Spinal cord (tissue), 10 donors: ENCODE results near the gene GPR17. TPM values are rescaled to one million over a fixed set of nuclear protein-coding genes. Genes with fewer than 3 reads are reported as not detected.

Experiments
- DNase-seq, 6 donors: peaks; one replicate each; pipeline versions ENCODE4 v3.0.0 to v3.0.0-alpha.2; 2013 to 2015; ENCODE audit warnings: low spot score in 6 of 6, low read depth in 4 of 6
- H3K27ac ChIP-seq: one replicate; pipeline ENCODE4 v1.5.1; 2013; ENCODE audit warnings: low read depth, low read length, control low read depth
- H3K27me3 ChIP-seq: one replicate; pipeline ENCODE4 v1.6.1; 2013; ENCODE audit warnings: low read length; ENCODE audit not compliant: control insufficient read depth, insufficient read depth
- H3K36me3 ChIP-seq: one replicate; pipeline ENCODE4 v1.6.1; 2013; ENCODE audit warnings: low read length; ENCODE audit not compliant: control insufficient read depth, insufficient read depth
- H3K4me1 ChIP-seq: one replicate; pipeline ENCODE4 v1.6.1; 2013; ENCODE audit warnings: low read length; ENCODE audit not compliant: control insufficient read depth, insufficient read depth
- H3K4me3 ChIP-seq: one replicate; pipeline ENCODE4 v1.5.1; 2013; ENCODE audit warnings: low read depth, low read length, control low read depth
- H3K9me3 ChIP-seq: one replicate; pipeline ENCODE4 v1.6.1; 2013; ENCODE audit warnings: low read length; ENCODE audit not compliant: control insufficient read depth, insufficient read depth
- WGBS: methylation state at CpG from one replicate; pipeline ENCODE4 v1.1.5; 2013; ENCODE audit warnings: missing lambda C conversion rate; ENCODE audit not compliant: insufficient coverage; 5-methylcytosine and 5-hydroxymethylcytosine counted together
- polyA plus RNA-seq, 2 donors: library from polyadenylated mRNA; unstranded; fragments of 120-200 nt; gene quantifications; one replicate each; pipeline ENCODE4 v1.2.1, GENCODE V29; 2013; ENCODE audit not compliant: insufficient read length in 2 of 2
- total RNA-seq, 2 donors: library from RNA; depleted of rRNA in 1 of 2; stranded (reverse); fragments of 120-200 nt in 1 of 2; fragments of >200 nt in 1 of 2; gene quantifications; one replicate each; pipeline versions ENCODE4 v1.2.3 to v1.2.4, GENCODE V29; 2013 to 2014
- donor health status: healthy.

The GPR17 gene
- total and polyA plus RNA-seq, 4 donors: 36.6 to 376 (median 148) TPM

DNA sequence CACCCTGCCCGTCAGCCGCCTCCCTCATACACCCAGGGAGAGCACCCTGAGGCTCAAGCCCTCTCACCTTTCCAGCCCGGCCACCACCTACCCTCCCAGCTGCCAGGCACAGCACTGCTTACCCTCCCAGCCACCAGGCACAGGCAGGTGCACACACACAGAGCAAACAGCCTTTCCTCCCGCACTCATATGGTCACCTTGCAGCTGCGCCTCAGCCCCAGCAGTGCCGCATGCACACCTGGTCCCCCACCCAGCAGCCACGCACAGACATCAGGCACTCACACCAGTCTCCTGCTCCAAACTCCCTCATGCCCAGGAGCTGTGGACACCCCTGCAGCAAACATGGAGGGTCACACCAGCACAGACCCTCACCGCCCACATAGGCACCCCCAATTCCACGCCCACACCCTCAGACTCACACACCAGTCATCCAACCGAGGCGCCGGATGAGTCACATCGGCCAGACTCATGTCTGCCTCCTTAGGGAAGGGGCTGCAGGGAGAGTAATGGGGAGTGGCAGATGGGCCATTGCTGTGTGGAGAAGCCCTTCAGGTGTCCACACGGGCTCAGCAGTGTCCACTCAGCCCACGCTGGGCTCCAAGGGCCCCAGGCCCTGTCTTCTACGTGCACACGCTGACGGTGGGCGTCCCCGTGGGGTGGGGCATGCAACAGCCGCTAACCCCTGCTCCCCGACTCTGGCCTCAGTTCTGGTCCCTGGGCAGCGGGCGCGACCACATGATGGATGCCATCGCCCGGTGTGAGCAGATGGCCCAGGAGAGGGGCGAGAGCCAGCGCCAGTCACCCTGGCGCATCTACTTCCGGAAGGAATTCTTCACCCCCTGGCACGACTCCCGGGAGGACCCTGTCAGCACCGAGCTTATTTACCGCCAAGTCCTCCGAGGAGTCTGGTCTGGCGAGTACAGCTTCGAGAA is 22.3 kb upstream of the GPR17 start:
- no peaks in the 10 kb centered on the region for H3K27me3 ChIP-seq
- DNase-seq: no peak
- no peaks in the 10 kb centered on the region for H3K9me3 ChIP-seq
- H3K4me3 ChIP-seq: no peak overlapping the region
- no peak overlapping the region for H3K27ac ChIP-seq
- H3K4me1 ChIP-seq: no peaks in the 10 kb centered on the region
- H3K36me3 ChIP-seq: peaks cover 16% of the 10 kb centered on the region
- 91% methylated on average over 31 of the region's 38 CpGs for WGBS

GRCh38 chr2:127624320-127624755 is 21.6 kb upstream of the GPR17 start:
- 96% methylated on average over 4 of the region's 5 CpGs for whole genome bisulfite sequencing
- no peaks in the 10 kb centered on the region for H3K9me3 ChIP-seq
- no peak overlapping the region for H3K27ac ChIP-seq
- no peaks in the 10 kb centered on the region for H3K27me3 ChIP-seq
- H3K4me1 ChIP-seq: no peaks in the 10 kb centered on the region
- H3K36me3 ChIP-seq: peaks cover 16% of the 10 kb centered on the region
- DNase-seq: no peak
- no peak overlapping the region for H3K4me3 ChIP-seq

DNA sequence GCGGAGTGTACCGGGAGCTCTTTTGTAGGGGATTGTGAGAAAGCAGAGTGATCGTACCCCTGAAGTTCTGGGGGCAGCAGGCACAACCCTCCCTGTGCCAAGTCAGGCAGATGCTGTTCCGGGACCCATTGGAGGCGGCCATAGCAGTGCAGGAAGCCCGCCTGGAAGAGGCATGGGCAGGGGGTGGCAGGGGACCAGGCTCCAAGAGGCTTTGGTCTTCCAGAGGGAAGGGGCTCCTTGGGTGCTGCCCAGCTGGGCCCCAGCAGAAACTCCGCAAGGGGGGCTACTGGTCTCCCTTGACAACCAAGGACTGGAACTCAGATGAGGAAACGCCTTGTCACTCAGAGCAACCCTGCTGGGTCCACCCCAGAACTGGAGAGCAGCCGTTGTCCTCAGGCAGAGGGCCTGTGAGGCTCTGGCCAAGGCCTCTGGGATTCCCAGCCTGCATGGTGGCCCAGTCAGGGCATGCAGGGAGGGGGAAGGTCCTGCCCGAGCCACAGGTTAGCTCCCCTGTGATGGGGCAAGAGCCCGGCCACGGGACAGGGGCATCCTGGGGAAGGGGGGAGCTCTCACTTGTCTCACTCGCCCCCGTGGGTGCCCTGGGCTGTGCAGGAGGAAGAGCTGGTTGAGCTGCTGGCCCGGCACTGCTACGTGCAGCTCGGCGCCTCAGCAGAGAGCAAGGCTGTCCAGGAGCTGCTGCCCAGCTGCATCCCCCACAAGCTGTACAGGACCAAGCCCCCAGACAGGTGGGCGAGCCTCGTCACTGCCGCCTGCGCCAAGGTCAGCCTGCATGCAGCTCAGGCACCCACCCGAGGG is 21.0 kb upstream of the GPR17 start:
- no peaks in the 10 kb centered on the region for H3K9me3 ChIP-seq
- H3K36me3 ChIP-seq: peaks cover 15% of the 10 kb centered on the region
- no peak overlapping the region for H3K27ac ChIP-seq
- no peaks in the 10 kb centered on the region for H3K4me1 ChIP-seq
- H3K27me3 ChIP-seq: no peaks in the 10 kb centered on the region
- 81% methylated on average over 18 of the region's 23 CpGs for WGBS
- no peak for DNase-seq
- no peak overlapping the region for H3K4me3 ChIP-seq

GRCh38 chr2:127625572-127625951 is 20.4 kb upstream of the GPR17 start:
- H3K27me3 ChIP-seq: no peaks in the 10 kb centered on the region
- no peak overlapping the region for H3K27ac ChIP-seq
- no peak for DNase-seq
- H3K9me3 ChIP-seq: no peaks in the 10 kb centered on the region
- 96% methylated on average over 2 of the region's 2 CpGs for WGBS
- no peaks in the 10 kb centered on the region for H3K4me1 ChIP-seq
- H3K36me3 ChIP-seq: peaks cover 13% of the 10 kb centered on the region
- no peak overlapping the region for H3K4me3 ChIP-seq

GRCh38 chr2:127626175-127626574 is 19.8 kb upstream of the GPR17 start:
- no peak for DNase-seq
- 62% methylated on average over 10 of the region's 12 CpGs for WGBS
- H3K36me3 ChIP-seq: peaks cover 13% of the 10 kb centered on the region
- no peak overlapping the region for H3K27ac ChIP-seq
- H3K9me3 ChIP-seq: no peaks in the 10 kb centered on the region
- no peak overlapping the region for H3K4me3 ChIP-seq
- H3K27me3 ChIP-seq: no peaks in the 10 kb centered on the region
- no peaks in the 10 kb centered on the region for H3K4me1 ChIP-seq

DNA sequence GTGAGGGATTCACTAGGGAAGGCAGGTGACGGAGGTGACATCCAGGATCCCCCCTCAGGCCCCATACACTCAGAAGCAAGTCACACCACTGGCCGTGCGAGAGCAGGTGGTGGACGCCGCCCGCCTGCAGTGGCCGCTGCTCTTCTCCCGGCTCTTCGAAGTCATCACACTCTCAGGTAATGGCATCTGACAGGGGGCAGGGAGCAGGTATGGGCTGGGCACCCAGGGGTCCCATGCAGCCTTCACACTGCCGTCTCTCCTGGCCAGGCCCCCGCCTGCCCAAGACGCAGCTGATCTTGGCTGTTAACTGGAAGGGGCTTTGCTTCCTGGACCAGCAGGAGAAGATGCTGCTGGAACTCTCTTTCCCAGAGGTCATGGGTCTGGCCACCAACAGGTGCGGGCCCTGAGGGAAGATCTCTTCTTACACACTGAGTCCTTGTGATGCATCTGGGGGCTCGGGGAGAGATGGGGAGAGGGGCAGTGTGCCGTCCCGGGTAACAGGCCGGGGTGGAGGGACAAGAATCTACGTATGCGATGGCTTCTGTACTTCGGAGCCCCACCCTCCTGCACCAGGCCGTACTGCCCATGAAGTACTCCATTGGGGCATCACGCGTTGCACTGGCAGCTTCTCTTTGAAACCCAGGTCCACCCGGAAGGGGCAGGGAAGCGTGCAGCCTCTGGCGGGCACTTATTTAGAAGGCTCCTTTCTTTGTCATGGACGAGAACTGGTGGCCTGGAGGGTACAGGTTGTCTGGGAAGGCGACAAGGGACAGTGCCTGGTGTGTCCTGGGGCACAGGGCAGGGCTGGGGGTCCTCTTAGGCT is 18.8 kb upstream of the GPR17 start:
- Histone ChIP-seq H3K36me3 (peaks cover 17% of the 10 kb centered on the region), H3K4me1 (no peaks in the 10 kb centered on the region), H3K27ac (no peak overlapping the region), H3K9me3 (no peaks in the 10 kb centered on the region), H3K27me3 (no peaks in the 10 kb centered on the region), H3K4me3 (no peak overlapping the region)
- DNase-seq: no peak
- WGBS: 90% methylated on average over 27 of the region's 28 CpGs

GRCh38 chr2:127627740-127628571 is 18.0 kb upstream of the GPR17 start:
- Histone ChIP-seq H3K27me3 (no peaks in the 10 kb centered on the region), H3K4me3 (no peak overlapping the region), H3K9me3 (no peaks in the 10 kb centered on the region), H3K27ac (no peak overlapping the region), H3K4me1 (peaks cover 2% of the 10 kb centered on the region), H3K36me3 (peaks cover 20% of the 10 kb centered on the region)
- 91% methylated on average over 16 of the region's 18 CpGs for WGBS
- no peak for DNase-seq

DNA sequence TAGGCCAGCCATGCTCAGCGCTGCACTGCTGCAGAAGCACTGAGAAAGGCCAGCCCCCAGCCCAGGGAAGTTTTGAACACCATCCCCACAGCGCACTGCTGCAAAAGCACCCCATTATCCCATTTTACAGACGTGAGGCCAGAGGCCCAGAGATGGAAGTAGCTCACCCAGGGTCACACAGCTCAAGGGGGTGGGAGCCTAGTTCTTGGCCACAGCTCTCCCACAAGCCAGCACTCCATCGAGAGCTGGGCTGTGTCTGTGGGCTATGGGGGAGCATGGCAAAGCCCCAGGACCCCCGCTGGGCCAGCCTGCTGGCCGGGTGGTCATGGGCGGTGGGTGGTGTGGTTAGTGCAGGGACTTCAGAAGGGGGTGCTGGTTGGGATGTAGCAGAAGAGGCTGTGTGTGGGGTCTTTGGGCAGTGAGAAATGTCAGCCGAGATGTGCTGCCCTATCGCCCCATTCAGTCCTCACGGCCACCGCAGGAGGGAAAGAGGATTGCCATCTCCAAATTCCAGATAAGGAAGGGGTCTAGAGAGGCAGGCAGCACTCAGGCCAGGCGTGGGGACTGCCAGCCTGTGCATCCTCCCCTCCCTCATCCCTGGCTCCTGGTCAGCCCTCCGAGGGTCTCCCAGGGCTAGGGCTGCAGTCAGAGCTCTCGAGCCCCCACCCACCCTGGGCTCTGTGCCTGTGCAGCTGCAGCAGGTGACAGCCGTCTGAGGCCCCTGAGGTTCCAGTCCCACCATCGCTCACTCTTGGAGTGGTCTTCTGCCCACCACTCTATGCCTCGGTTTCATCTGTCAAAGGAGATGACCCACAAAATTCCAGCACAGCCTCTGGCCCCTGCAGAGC is 17.0 kb upstream of the GPR17 start:
- 83% methylated on average over 13 of the region's 17 CpGs for WGBS
- Histone ChIP-seq H3K27me3 (no peaks in the 10 kb centered on the region), H3K27ac (no peak overlapping the region), H3K9me3 (no peaks in the 10 kb centered on the region), H3K4me1 (peaks cover 12% of the 10 kb centered on the region), H3K36me3 (peaks cover 19% of the 10 kb centered on the region), H3K4me3 (no peak overlapping the region)
- DNase-seq: no peak
